Stimulated activated CD4-positive, alpha-beta T cell treated with anti-CD3 and anti-CD28 coated beads, Interleukin-12 subunit alpha, Interleukin-12 subunit beta, amount 100 ng/mL, for 48 hours (primary cell): Measurements from ENCODE around the gene EPB41.

ENCODE experiments used
- DNase-seq, 3 donors: peaks; one replicate each; pipeline ENCODE4 v3.0.0-alpha.2; 2020; ENCODE audit warnings: low read depth in 2 of 3, low spot score in 1 of 3

The EPB41 gene

GRCh38 chr1:28974432-28974831 is 60.1 kb downstream of the EPB41 start:
- no peak for DNase-seq

- DNase-seq = no peak
Measured at GRCh38 chr1:28976248-28976647, 61.9 kb downstream of the EPB41 start.

DNA sequence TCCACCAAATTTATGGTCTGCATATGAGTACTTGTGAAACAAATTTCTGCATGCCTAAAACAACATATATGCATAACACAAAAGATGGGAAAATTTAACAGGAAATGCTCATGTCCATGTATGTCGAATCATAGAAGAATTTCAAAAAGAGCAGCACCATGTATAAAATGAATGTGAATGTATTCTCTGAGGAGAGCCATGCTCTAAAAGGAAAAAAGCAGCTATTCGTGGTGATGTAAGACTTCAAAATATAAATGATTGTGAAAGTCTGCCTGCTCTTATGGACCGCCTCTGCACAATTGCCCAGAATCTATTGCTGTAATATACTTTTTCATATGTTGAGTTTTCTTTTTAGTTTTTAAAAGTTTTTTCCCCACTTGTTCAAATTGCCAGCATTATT is 66.8 kb downstream of the EPB41 start:
- DNase-seq = no peak

DNA sequence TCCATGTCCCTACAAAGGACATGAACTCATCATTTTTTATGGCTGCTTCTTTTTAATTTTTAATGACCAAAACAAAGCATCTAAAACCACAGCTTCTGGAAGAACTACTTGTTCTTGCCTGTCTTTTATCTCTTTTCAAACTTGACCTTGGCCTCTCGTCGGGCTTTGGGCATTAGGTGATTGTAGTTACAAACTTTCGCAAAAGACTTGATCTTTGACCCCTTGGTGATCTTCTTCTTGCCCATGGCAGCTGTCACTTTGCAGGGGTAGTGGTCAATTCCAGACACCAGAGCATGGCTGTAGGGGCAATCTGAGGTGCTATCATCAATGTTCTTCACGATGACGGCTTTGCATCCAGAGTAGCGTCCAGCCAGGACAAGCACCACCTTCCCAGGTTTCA is 67.8 kb downstream of the EPB41 start:
- DNase-seq = no peak

- DNase-seq = no peak
Measured at GRCh38 chr1:28983091-28983490, 68.7 kb downstream of the EPB41 start.

GRCh38 chr1:28983509-28984310 is 69.3 kb downstream of the EPB41 start:
- DNase-seq = no peak

DNA sequence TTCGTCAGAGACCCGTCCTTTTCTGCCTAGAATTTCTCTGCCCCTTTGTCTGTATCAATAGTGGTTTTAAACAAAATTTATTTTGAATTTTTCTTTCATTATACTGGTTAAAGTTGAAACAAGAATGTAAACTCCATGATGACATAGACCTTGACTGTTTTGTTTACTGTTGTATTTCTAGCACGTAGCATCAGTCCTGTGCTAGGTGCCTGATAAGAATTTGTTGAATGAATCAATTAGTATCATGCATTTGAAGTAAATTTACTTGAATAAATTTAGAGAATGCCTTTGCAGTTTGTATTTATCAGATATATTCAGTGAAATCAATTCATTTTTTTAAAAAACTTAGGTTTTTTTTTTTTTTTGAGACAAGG is 69.9 kb downstream of the EPB41 start:
- no peak for DNase-seq

- no peak for DNase-seq
Measured at GRCh38 chr1:28985427-28985826, 71.1 kb downstream of the EPB41 start.

GRCh38 chr1:28986306-28986910 is 72.0 kb downstream of the EPB41 start:
- DNase-seq = no peak

DNA sequence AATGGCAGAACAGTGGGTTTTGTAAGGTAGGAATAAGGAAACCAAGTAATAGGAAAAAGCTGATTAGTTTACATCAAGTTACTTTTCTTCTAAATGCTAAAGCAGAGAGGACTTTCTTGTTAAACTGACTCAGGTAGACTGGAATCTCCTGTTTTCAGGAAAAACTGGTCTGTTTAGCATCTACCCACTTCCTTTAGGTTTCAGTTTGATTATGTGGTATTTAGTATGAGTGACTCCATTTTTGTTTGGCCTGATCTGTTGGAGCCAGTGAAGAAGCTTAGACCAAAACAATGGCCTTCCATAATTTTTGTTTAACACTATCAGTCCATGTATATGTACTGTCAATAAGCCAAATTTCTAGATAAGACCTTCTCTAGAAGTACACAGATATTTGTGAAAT is 88.4 kb downstream of the EPB41 start:
- no peak for DNase-seq

DNA sequence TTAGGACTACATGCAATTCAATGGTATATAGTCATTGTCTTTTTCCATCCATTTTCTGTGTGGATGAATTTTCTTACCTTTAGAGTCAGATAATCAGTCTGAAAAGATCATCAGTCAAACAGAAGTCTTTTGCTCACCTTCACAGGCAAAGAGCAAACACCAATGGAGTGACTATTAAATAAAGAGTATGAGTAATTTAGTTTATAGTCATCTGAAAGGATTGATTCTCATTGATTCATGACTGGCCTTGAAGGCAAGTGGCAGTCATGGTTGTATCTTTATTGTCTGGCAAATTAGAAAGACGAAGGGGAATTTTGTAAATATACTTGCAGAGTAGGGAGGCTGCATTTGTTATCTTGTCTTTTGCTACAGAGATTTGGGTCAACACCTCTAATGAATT is 89.9 kb downstream of the EPB41 start:
- no peak for DNase-seq

DNA sequence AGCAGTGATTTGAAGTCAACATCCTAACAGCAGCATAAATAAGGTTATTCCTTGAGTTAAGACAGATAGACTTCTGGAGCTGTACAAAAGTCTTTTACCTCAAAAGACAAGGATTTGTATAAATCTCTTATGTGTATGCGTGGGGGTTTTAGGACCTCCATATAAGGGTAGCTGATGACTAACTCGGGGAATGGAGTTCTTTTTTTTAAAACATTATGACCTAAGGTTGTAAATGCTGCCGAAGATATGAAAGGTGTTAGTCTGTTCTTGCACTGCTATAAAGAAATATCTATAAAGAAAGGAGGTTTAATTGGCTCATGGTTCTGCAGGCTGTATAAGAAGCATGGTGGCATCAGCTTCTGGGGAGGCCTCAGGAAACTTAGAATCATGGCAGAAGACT is 90.4 kb downstream of the EPB41 start:
- no peak for DNase-seq

DNA sequence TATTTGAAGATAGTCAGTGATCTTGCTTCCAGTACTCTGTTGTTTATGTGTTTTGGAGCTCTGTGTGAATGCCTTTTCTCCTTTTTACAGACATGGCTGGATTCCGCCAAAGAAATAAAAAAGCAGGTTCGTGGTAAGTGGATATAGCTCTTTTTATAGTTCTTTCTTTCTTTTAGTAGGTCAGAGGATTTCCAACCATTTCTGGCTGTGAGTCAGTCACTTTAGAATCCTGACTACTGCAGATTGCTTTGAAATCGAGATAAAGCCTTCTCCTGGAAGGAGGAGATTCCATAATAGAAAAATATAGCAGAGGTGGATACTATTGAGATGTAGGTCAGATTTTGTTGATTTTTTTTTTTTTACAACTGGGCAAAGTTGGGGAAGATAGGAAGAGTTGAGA is 97.4 kb downstream of the EPB41 start:
- DNase-seq = no peak

- DNase-seq = no peak
Measured at GRCh38 chr1:29017235-29017634, 102.9 kb downstream of the EPB41 start.

GRCh38 chr1:29017975-29018712 is 103.8 kb downstream of the EPB41 start:
- no peak for DNase-seq

GRCh38 chr1:29022620-29023019 is 108.3 kb downstream of the EPB41 start:
- DNase-seq = no peak

DNA sequence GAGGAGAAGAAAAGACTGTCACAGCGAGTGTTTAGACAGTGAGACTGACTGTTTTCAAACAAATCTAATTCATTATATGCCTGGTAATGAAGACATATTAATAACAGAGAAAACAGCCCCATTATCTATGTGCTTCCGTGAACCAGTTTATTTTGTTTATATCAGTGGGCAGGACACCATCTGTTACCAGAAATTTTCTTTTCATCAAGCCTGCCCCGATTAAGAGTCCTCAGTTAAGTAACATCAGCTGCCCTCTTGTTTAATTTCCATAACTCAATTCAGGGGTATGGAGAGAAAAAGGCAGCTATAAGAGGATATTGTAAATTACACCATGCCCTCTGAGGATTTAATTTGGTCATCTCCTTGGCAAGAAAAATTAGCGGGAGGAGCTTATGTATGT is 115.3 kb downstream of the EPB41 start:
- DNase-seq = no peak

- DNase-seq = no peak
Measured at GRCh38 chr1:29032841-29033240, 118.5 kb downstream of the EPB41 start.

- DNase-seq = no peak
Measured at GRCh38 chr1:29033829-29034466, 119.6 kb downstream of the EPB41 start.

- no peak for DNase-seq
Measured at GRCh38 chr1:29043274-29043965, 129.1 kb downstream of the EPB41 start.

GRCh38 chr1:29044010-29044409 is 129.6 kb downstream of the EPB41 start:
- no peak for DNase-seq
